T-cell (primary cell): ENCODE data around the gene MCRIP1. TPM values are rescaled to one million over a fixed set of nuclear protein-coding genes. Genes with fewer than 3 reads are reported as not detected.

Experiments
- ATAC-seq, 4 experiments: fragments of 200-7000 bp in 3 of 4; fragments of 150-1000 bp in 1 of 4; cut with Tn5 transposase; replicated peaks in 1 of 4; 1 replicate in 3 of 4; 2 replicates in 1 of 4; pipeline ENCODE4 v1.10.0; 2021; ENCODE audit warnings: moderate library complexity in 3 of 4, mild to moderate bottlenecking in 2 of 4, moderate number of reproducible peaks in 1 of 4
- CTCF ChIA-PET, 2 donors: fragments of 300-600 bp; sonication (Branson Sonifier 250); formaldehyde crosslinking; loops; one replicate each; lab custom pipeline; 2022; ENCODE audit warnings: antibody characterized with exemption in 2 of 2; lab: Charles Lee
- POLR2A ChIA-PET, 2 donors: fragments of 300-600 bp; sonication (Branson Sonifier 250); formaldehyde crosslinking; loops; one replicate each; lab custom pipeline; 2022; ENCODE audit warnings: antibody characterized with exemption in 2 of 2; lab: Charles Lee
- DNase-seq, 35 experiments: peaks; one replicate each; pipeline versions ENCODE4 v3.0.0 to v3.0.0-alpha.2; 2013 to 2023
- H3K27ac ChIP-seq: one replicate; pipeline ENCODE4 v1.5.1; 2013; ENCODE audit warnings: low read length
- H3K27me3 ChIP-seq, 2 experiments: replicated peaks in 1 of 2; 1 replicate in 1 of 2; 2 replicates in 1 of 2; pipeline versions ENCODE4 v1.6.1 to v1.7.0; 2013; ENCODE audit warnings: low read length in 1 of 2, mixed read lengths in 1 of 2; ENCODE audit not compliant: control insufficient read depth in 2 of 2, insufficient read depth in 2 of 2; ENCODE audit errors: extremely low read depth in 1 of 2
- H3K36me3 ChIP-seq, 2 donors: 1 replicate in 1 of 2; 2 replicates in 1 of 2; pipeline versions ENCODE4 v1.6.1 to v1.7.0; 2013; ENCODE audit warnings: low read length in 1 of 2; ENCODE audit not compliant: control insufficient read depth in 2 of 2, insufficient read depth in 1 of 2; ENCODE audit errors: extremely low read depth in 1 of 2
- H3K4me1 ChIP-seq, 2 experiments: 1 replicate in 1 of 2; 2 replicates in 1 of 2; pipeline versions ENCODE4 v1.6.1 to v1.7.0; 2013; ENCODE audit warnings: low read length in 2 of 2, mixed read lengths in 1 of 2; ENCODE audit not compliant: insufficient read depth in 2 of 2, control insufficient read depth in 1 of 2; ENCODE audit errors: extremely low read depth in 1 of 2
- H3K4me3 ChIP-seq, 2 donors: 1 replicate in 1 of 2; 2 replicates in 1 of 2; pipeline versions ENCODE4 v1.5.1 to v1.7.0; 2013; ENCODE audit warnings: mild to moderate bottlenecking in 2 of 2, low read length in 1 of 2, moderate library complexity in 1 of 2; ENCODE audit not compliant: control insufficient read depth in 1 of 2; ENCODE audit errors: extremely low read depth in 1 of 2
- H3K9me3 ChIP-seq: 2 replicates; pipeline ENCODE4 v1.7.0; 2013
- H3K27ac Mint-ChIP-seq, 2 donors: one replicate each; pipeline ENCODE4 v1.8.0; 2020 to 2021; ENCODE audit warnings: mild to moderate bottlenecking in 2 of 2, mixed read lengths in 2 of 2
- H3K27me3 Mint-ChIP-seq, 2 donors: one replicate each; pipeline ENCODE4 v1.8.0; 2021 to 2022; ENCODE audit warnings: mixed read lengths in 2 of 2
- H3K36me3 Mint-ChIP-seq: one replicate; pipeline ENCODE4 v1.8.0; 2021; ENCODE audit warnings: mixed read lengths
- H3K4me1 Mint-ChIP-seq, 3 donors: one replicate each; pipeline ENCODE4 v1.8.0; 2020 to 2022; ENCODE audit warnings: mixed read lengths in 3 of 3, mild to moderate bottlenecking in 1 of 3
- H3K4me3 Mint-ChIP-seq, 3 donors: one replicate each; pipeline ENCODE4 v1.8.0; 2020 to 2022; ENCODE audit warnings: mild to moderate bottlenecking in 3 of 3, mixed read lengths in 3 of 3, moderate library complexity in 3 of 3
- H3K9me3 Mint-ChIP-seq, 3 donors: one replicate each; pipeline ENCODE4 v1.8.0; 2020 to 2022; ENCODE audit warnings: mixed read lengths in 3 of 3
- WGBS: methylation state at CpG from one replicate; pipeline ENCODE4 v1.1.5; 2013; ENCODE audit warnings: missing lambda C conversion rate; ENCODE audit not compliant: insufficient coverage; 5-methylcytosine and 5-hydroxymethylcytosine counted together
- total RNA-seq, 35 experiments: library from RNA in 6 of 35; stranded (reverse) in 6 of 35; fragments of 120-200 nt in 1 of 35; gene quantifications; one replicate each; pipeline versions ENCODE4 v1.2.1 to v1.2.4 and lab custom pipeline; 2013 to 2026

Gene MCRIP1
- total RNA-seq, 5 donors from 2014 or later (not counting 1 experiment from before 2014, with no cell fraction given), result 46.4 to 92.4 (median 77.1) TPM

- peaks cover 4% of the 10 kb centered on the region for H3K36me3 Mint-ChIP-seq
- ChIA-PET CTCF (no interaction called here), POLR2A (no interaction called here)
- Histone ChIP-seq H3K4me3 (no peak overlapping the region), H3K27ac (no peak overlapping the region), H3K9me3 (no peaks in the 10 kb centered on the region), H3K4me1 (peaks cover 7 to 38% of the 10 kb centered on the region in 2 experiments), H3K36me3 (peaks cover 0 to 4% of the 10 kb centered on the region in 2 donors), H3K27me3 (no peaks in the 10 kb centered on the region)
- H3K9me3 Mint-ChIP-seq, result no peaks in the 10 kb centered on the region
- H3K4me1 Mint-ChIP-seq, result peaks cover 16 to 31% (median 28%) of the 10 kb centered on the region in 3 donors
- DNase-seq (no peak), ATAC-seq (no peak)
- WGBS, result 93% methylated on average over 6 of the region's 6 CpGs
- peak overlapping the region in 1 of 3 donors; percentile 13 for H3K4me3 Mint-ChIP-seq
- H3K27me3 Mint-ChIP-seq, result no peaks in the 10 kb centered on the region
- no peak overlapping the region for H3K27ac Mint-ChIP-seq
Measured at GRCh38 chr17:81829858-81830257, 3.2 kb downstream of the MCRIP1 start.

- Histone ChIP-seq H3K4me3 (no peak overlapping the region), H3K27ac (no peak overlapping the region), H3K36me3 (peaks cover under 1 to 12% of the 10 kb centered on the region in 2 donors), H3K9me3 (no peaks in the 10 kb centered on the region), H3K27me3 (no peaks in the 10 kb centered on the region), H3K4me1 (peaks cover 6 to 30% of the 10 kb centered on the region in 2 experiments)
- WGBS, result 89% methylated on average over 7 of the region's 7 CpGs
- Mint-ChIP-seq H3K27me3 (no peaks in the 10 kb centered on the region), H3K36me3 (peaks cover 4% of the 10 kb centered on the region), H3K9me3 (no peaks in the 10 kb centered on the region), H3K4me3 (no peak overlapping the region), H3K27ac (no peak overlapping the region), H3K4me1 (peaks cover 16 to 28% (median 25%) of the 10 kb centered on the region in 3 donors)
- POLR2A ChIA-PET, result no interaction called here
- ATAC-seq (no peak), DNase-seq (no peak)
- CTCF ChIA-PET, result interaction anchor here in 1 of 2 donors (0.6 to 0.7 kb wide), 2 partner anchors 26 to 529 kb away, joined by 3 to 6 read pairs; no protein-coding TSS in a partner anchor
Measured at GRCh38 chr17:81828656-81829055, 4.4 kb downstream of the MCRIP1 start.

GRCh38 chr17:81825841-81826466, 7.1 kb downstream of the MCRIP1 start:
- no peaks in the 10 kb centered on the region for H3K9me3 ChIP-seq
- H3K4me3 Mint-ChIP-seq, result no peak overlapping the region
- H3K27me3 ChIP-seq, result peaks cover 0 to 4% of the 10 kb centered on the region in 2 experiments
- H3K27me3 Mint-ChIP-seq, result no peaks in the 10 kb centered on the region
- no peak overlapping the region for H3K27ac Mint-ChIP-seq
- no peak for ATAC-seq
- ChIA-PET POLR2A (no interaction called here), CTCF (interaction anchor here in 1 of 2 donors (0.5 kb wide), 1 partner anchor 21 kb away, joined by 5 read pairs; no protein-coding TSS in a partner anchor)
- peaks cover 0 to 14% (median 11%) of the 10 kb centered on the region in 3 donors for H3K4me1 Mint-ChIP-seq
- no peak overlapping the region for H3K27ac ChIP-seq
- H3K4me3 ChIP-seq, result no peak overlapping the region
- peaks cover 16 to 19% of the 10 kb centered on the region in 2 donors for H3K36me3 ChIP-seq
- H3K9me3 Mint-ChIP-seq, result no peaks in the 10 kb centered on the region
- no peak for DNase-seq
- H3K36me3 Mint-ChIP-seq, result peaks cover 7% of the 10 kb centered on the region
- peaks cover 0 to 11% of the 10 kb centered on the region in 2 experiments for H3K4me1 ChIP-seq
- 88% methylated on average over 8 of the region's 11 CpGs for WGBS

GRCh38 chr17:81824595-81824994, 8.5 kb downstream of the MCRIP1 start:
- Mint-ChIP-seq H3K36me3 (peaks cover 7% of the 10 kb centered on the region), H3K4me1 (peaks cover 0 to 12% (median 9%) of the 10 kb centered on the region in 3 donors), H3K4me3 (no peak overlapping the region), H3K9me3 (no peaks in the 10 kb centered on the region), H3K27ac (no peak overlapping the region), H3K27me3 (no peaks in the 10 kb centered on the region)
- H3K27ac ChIP-seq, result no peak overlapping the region
- POLR2A ChIA-PET, result no interaction called here
- 94% methylated on average over 11 of the region's 11 CpGs for WGBS
- CTCF ChIA-PET, result no interaction called here
- DNase-seq (no peak), ATAC-seq (no peak)
- no peaks in the 10 kb centered on the region for H3K9me3 ChIP-seq
- H3K36me3 ChIP-seq, result peaks cover 16 to 19% of the 10 kb centered on the region in 2 donors
- H3K4me3 ChIP-seq, result no peak overlapping the region
- peaks cover 0 to 6% of the 10 kb centered on the region in 2 experiments for H3K4me1 ChIP-seq
- peaks cover 0 to 9% of the 10 kb centered on the region in 2 experiments for H3K27me3 ChIP-seq

GRCh38 chr17:81823820-81824550, 9.1 kb downstream of the MCRIP1 start:
- Histone ChIP-seq H3K4me3 (no peak overlapping the region), H3K27me3 (peaks cover 2 to 13% of the 10 kb centered on the region in 2 experiments), H3K27ac (no peak overlapping the region), H3K4me1 (peaks cover 0 to 5% of the 10 kb centered on the region in 2 experiments), H3K36me3 (peaks cover 16 to 19% of the 10 kb centered on the region in 2 donors), H3K9me3 (no peaks in the 10 kb centered on the region)
- ChIA-PET CTCF (no interaction called here), POLR2A (no interaction called here)
- Mint-ChIP-seq H3K27ac (no peak overlapping the region), H3K9me3 (no peaks in the 10 kb centered on the region), H3K4me1 (peaks cover 0 to 11% (median 8%) of the 10 kb centered on the region in 3 donors), H3K36me3 (peaks cover 7% of the 10 kb centered on the region), H3K27me3 (no peaks in the 10 kb centered on the region), H3K4me3 (no peak overlapping the region)
- no peak for ATAC-seq
- no peak for DNase-seq
- 98% methylated on average over 24 of the region's 33 CpGs for WGBS

GRCh38 chr17:81822996-81823819, 9.9 kb downstream of the MCRIP1 start:
- Mint-ChIP-seq H3K36me3 (peaks cover 7% of the 10 kb centered on the region), H3K27me3 (no peaks in the 10 kb centered on the region), H3K4me1 (peaks cover 0 to 7% (median 5%) of the 10 kb centered on the region in 3 donors), H3K27ac (no peak overlapping the region), H3K9me3 (no peaks in the 10 kb centered on the region), H3K4me3 (no peak overlapping the region)
- no peak for DNase-seq
- ChIA-PET CTCF (no interaction called here), POLR2A (no interaction called here)
- no peaks in the 10 kb centered on the region for H3K4me1 ChIP-seq
- H3K4me3 ChIP-seq, result no peak overlapping the region
- peak in 1 of 4 experiments; percentile 26 for ATAC-seq
- WGBS, result 98% methylated on average over 22 of the region's 30 CpGs
- H3K27me3 ChIP-seq, result peaks cover 2 to 13% of the 10 kb centered on the region in 2 experiments
- no peaks in the 10 kb centered on the region for H3K9me3 ChIP-seq
- H3K27ac ChIP-seq, result no peak overlapping the region
- peaks cover 16 to 19% of the 10 kb centered on the region in 2 donors for H3K36me3 ChIP-seq
